Germinal center (tissue), 1 donor: Measurements from ENCODE around the gene GPR87.

Experiments
- DNase-seq: peaks from one replicate; pipeline ENCODE4 v3.0.0; 2012; ENCODE audit warnings: mixed read lengths, low spot score

GPR87 gene

GRCh38 chr3:151282921-151283320 is 33.7 kb downstream of the GPR87 start:
- DNase-seq: peak; percentile 55

DNA sequence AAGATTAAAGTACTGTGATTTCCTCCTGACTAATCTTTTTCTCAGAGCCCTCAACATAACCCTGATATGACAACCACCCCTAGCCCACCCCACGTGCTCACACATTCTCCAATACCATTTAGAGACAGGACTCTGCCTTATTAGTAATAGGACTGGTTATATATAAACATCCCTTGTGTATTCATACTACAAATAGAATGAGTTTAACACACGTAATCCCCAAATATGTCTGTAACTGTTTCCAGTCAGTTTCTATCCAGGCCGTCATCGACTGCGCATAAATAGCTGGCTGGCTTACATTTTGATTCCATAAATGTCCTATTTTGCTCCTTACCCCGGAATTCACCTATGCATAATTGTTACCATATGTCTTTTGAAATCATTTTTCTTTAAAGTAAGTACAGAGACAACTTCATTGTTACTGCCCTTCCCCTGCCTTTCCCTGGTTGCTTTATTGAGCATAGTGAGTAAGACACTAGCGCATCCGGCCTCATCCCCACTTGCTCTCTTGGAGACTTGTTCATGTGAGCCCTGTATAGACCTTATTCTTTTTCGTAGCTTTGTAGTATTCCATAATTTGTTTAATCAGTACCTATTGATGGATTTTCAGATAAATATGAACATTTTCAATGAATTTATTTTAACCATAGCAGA is 34.8 kb downstream of the GPR87 start:
- DNase-seq: no peak

DNA sequence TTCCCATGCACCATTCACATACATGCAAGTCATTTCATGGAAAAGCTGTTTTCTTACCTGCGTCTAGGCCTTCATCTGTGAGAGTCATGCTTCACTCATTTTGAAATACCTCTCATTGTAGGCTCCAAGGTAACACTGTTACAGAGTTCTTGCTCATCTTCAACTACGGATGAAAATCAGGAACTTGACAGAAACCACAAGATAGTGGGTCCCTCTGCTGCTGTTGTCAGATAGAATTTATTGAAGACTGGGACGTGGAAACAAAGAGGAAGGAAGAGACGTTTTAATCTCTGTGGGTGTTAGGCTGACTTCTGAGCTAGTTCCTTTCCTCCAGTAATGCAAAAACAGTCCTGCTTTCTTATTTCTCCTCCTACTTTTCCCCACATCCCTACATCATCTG is 38.4 kb downstream of the GPR87 start, which contains the start of gene P2RY14:
Gene P2RY14 (minus strand): TSS at position 313 of the 400 bp plus-strand sequence. CDS start 64,226 bp downstream, outside the sequence.
- no peak for DNase-seq

DNA sequence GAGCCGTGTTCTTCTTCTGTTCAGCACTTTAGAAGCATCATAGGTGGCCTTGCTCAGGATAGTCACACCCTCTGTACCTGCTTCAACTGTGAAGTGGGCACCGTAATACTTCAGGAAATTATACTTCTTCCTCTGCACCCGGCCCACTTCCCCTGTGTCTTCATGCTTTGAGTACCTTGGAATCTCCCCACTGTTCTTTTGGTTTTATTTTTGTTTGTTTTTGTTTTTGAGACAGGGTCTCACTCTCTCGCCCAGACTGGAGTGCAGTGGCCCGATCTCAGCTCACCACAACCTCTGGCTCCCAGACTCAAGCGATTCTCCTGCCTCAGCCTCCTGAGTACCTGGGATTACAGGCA is 40.0 kb downstream of the GPR87 start:
- DNase-seq: peak; percentile 13

DNA sequence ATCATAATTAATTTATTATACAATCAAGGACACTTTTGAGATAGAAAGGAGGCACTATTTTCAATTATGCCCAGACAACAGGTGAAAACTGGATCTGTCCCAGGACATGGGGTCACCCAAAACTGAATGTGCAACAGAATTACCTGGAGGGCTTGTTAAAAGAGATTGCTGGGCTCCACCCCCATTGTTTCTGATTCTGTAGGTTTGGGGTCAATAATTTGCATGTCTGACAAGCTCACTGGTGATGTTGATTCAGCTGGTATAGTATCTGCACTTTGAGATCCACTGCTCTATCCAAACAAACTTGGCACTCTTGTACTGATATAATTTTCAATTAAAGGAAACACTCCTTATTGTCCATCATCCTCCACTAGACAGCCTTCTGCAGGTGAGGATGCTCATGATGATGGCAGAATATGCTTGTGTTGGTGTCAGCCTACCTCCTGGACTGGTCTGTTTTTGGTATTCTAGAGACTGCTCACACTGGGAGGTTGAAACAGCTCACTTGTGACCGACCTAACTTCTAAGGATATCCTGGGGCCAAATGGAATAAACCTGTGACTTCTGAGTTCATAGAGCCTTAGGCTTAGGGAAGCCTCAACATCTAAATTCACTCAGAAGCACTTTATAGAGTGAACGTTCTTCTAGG is 40.5 kb downstream of the GPR87 start:
- no peak for DNase-seq

GRCh38 chr3:151275091-151275490 is 41.5 kb downstream of the GPR87 start:
- no peak for DNase-seq

GRCh38 chr3:151269631-151270030 is 47.0 kb downstream of the GPR87 start:
- DNase-seq: no peak

DNA sequence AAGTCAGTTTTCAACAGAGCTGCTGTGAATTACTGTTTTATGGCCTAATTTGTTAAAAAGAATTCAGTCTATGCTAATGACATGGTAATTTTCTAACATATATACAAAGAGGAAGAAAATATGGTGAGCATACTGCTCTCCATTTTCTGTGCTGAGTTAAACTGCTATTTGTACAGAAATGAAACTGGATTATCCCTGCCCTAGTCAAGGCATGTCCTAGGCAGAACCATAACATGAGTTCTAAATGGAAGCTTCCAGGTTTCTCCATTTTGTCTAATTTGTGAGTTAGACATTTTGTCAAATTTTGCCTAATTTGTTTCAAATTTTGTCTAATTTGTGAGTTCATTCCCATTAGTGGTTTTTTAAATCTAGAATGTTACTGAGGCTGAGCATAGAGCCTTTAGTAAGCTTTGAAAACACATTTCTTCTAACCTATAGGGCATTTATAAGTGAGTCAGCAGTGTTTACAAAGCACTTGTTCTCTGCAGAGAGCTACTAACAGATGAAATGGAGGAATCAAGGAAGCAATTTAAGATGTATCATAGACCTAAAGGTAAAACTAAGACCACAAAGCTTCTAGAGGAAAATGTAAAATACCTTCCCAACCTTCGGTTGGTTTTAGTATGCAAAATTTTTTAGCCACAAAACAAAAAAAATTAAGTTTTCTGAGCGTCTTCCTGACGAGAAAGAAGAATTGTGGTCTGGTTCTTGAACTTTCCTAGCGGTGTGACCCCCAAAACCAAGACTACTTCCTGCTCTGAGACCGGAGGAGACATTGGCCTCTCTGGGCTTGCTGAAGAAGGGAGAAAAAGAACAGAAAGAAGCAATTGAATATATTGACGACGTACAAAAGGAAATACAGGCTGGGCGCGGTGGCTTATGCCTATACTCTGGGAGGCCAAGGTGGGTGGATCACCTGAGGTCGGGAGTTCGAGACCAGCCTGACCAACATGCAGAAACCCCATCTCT is 48.1 kb downstream of the GPR87 start:
- DNase-seq: no peak

- DNase-seq: no peak
These were observed 49.6 kb downstream of the GPR87 start for GRCh38 chr3:151267066-151267465.

GRCh38 chr3:151265866-151266265 is 50.8 kb downstream of the GPR87 start:
- DNase-seq: peak; percentile 65

GRCh38 chr3:151265166-151265565 is 51.5 kb downstream of the GPR87 start:
- DNase-seq: no peak

DNA sequence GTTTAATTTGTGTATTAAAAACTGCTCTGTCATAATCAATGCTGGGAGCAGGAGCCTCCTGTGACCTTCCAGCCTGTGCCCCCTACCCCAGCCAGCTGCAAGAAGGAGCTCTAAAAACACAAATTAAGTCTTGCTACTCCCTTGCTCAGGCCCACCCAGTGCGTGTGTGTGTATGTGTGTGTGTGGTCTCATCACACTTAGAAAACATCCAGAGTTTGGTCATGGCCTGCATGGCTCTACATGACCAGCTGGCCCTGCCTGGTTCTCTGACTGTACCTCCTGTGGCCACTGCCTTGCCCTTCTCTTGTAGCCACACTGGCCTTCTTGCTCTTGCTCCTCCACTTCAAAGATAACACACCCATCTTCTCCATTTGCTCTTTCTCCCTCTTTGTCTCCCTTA is 52.0 kb downstream of the GPR87 start:
- DNase-seq: no peak

DNA sequence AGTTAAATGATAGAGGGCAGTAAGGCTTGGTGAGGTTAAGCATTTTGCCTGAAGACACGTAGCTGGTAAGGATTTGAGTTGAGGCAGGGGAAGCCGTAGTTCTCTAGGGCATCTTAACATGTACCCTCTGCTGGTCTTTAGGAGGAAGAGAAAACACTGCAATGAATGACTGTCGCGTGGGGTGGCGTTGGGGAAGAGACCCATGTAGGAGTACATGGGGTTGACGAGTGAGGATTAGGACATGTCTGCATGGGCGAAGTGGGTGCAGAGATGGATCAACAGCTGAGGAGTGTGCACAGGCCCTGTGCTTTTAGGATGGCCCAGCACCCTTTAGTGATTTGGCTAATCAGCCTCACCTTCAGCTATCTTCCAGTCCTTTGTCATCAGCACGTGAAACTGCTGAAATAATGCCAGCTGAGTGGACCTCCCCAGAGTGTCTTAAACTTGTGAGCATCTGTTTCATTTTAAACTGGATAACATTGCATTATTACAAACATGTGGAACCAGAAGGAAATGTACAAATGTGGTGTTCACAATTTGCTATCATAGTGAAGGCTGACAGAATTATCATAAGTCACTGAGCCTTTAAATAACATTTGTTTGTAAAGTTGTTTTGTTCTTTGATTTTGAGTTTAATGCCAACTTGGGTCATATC is 53.6 kb downstream of the GPR87 start:
- DNase-seq: no peak

- DNase-seq: no peak
These were observed 57.0 kb downstream of the GPR87 start for GRCh38 chr3:151259664-151260063.

DNA sequence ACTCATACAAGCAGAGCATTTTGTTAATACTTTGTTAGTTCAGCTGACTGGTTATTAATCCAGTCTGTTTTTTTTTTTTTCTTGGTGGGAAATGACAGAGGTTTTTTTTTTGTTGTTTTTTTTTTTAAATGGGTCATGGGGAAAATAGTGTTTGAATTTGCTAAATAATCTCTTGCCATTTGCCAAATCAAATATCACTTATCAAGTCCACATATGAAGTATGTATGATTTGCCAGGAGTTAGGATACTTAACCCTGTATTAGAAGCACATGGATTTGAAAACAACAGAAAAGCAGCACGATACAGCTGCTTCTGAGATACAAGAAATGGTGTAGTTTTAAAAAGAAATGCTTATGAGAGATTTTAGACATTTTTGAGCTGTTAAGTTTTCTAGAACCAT is 59.9 kb downstream of the GPR87 start:
- DNase-seq: no peak

- no peak for DNase-seq
These were observed 67.8 kb downstream of the GPR87 start for GRCh38 chr3:151248772-151249337.
